ENCODE data around the gene BCOR.

The BCOR gene

DNA sequence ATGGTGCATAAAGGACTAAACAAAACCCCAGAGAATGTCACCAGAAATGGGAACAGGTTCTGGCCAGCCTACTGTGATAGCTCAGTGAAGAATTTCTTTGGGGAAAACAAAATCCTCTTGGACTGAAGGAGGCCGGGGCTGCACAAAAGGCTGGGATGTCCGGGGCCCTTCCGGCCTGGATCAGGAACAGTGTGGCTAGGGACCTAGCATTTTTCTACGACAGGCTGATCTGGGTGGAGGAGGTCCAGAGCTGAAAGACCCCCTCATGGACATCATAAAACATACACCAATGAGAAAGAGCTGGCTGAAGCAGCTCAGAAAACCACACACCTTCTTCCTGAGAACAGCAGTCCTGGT is 94.7 kb downstream of the BCOR start:
- Histone ChIP-seq H2AFZ (ENCODE audit: low read depth, low read length) (no peak overlapping the region), H3K79me2 (ENCODE audit: insufficient read depth, low read length) (no peaks in the 10 kb centered on the region), H3K36me3 (ENCODE audit: insufficient read depth, low read length) (no peaks in the 10 kb centered on the region), H3K27ac (ENCODE audit: low read length) (no peak overlapping the region), H4K20me1 (ENCODE audit: insufficient read depth, low read length) (no peaks in the 10 kb centered on the region), H3K4me1 (ENCODE audit: insufficient read depth, low read length) (0 out of 2 replicates have a peak, but pooled peaks cover 2% of the 10 kb centered on the region), H3K4me2 (ENCODE audit: insufficient read depth, low read length) (no peak overlapping the region), H3K9me3 (ENCODE audit: insufficient read depth, low read length, severe bottlenecking) (no peaks in the 10 kb centered on the region), H3K9ac (ENCODE audit: low read depth, low read length) (no peak overlapping the region), H3K27me3 (ENCODE audit: insufficient read depth, low read length, poor library complexity) (no peaks in the 10 kb centered on the region), H3K4me3 (ENCODE audit: low read depth in 1 of 2, low read length in 2 of 2) (no peak overlapping the region)
- ATAC-seq (ENCODE audit: insufficient read depth, low read depth) (no peak), DNase-seq (no peak)
- TF ChIP-seq EZH2 (IDR thresholded peaks at IDR 0.05; ENCODE audit: borderline replicate concordance, low read depth, low read length, severe bottlenecking) (no peak), CTCF (IDR thresholded peaks at IDR 0.05; ENCODE audit: borderline replicate concordance, extremely low read depth, low read length, poor library complexity, severe bottlenecking) (no peak)

Measured in DND-41 (cell line).